HG02588 (cell line): ENCODE results near the gene TSPAN4.

Experiments
- ATAC-seq: cut with Tn5 transposase; IDR thresholded peaks from one replicate; pipeline ENCODE4 v1.9.1; 2021; ENCODE audit warnings: mild to moderate bottlenecking, moderate library complexity; ENCODE audit not compliant: unreplicated experiment

Gene TSPAN4

GRCh38 chr11:833114-833791 lies 9.4 kb upstream of the TSPAN4 start:
- ATAC-seq = no peak

- ATAC-seq = no peak
These were observed 8.8 kb upstream of the TSPAN4 start for GRCh38 chr11:833849-834311.

- ATAC-seq = no peak
These were observed 8.0 kb upstream of the TSPAN4 start for GRCh38 chr11:834371-835316.

GRCh38 chr11:836274-836673 lies 6.4 kb upstream of the TSPAN4 start:
- no peak for ATAC-seq

- no peak for ATAC-seq
These were observed 6.0 kb upstream of the TSPAN4 start for GRCh38 chr11:836700-837099.

GRCh38 chr11:837189-837989 lies 5.3 kb upstream of the TSPAN4 start:
- no peak for ATAC-seq

GRCh38 chr11:837990-838307 lies 4.7 kb upstream of the TSPAN4 start:
- ATAC-seq = no peak

- no peak for ATAC-seq
These were observed 4.0 kb upstream of the TSPAN4 start for GRCh38 chr11:838441-839279.

GRCh38 chr11:839280-839623 lies 3.4 kb upstream of the TSPAN4 start:
- no peak for ATAC-seq

- ATAC-seq = no peak
These were observed 2.6 kb upstream of the TSPAN4 start for GRCh38 chr11:839875-840617.

GRCh38 chr11:841981-842369 lies 677 bp upstream of the TSPAN4 start:
- ATAC-seq = no peak

GRCh38 chr11:843086-843734 lies 558 bp downstream of the TSPAN4 start:
- peak; percentile 10 for ATAC-seq

GRCh38 chr11:843818-844692 lies 1.4 kb downstream of the TSPAN4 start:
- no peak for ATAC-seq

- no peak for ATAC-seq
These were observed 2.3 kb downstream of the TSPAN4 start for GRCh38 chr11:844693-845644.

- ATAC-seq = no peak
These were observed 3.3 kb downstream of the TSPAN4 start for GRCh38 chr11:845872-846495.

GRCh38 chr11:846496-847098 lies 3.9 kb downstream of the TSPAN4 start:
- ATAC-seq = no peak
